MM.1S (cell line): ENCODE results near the gene MAT2A.
A peak's percentile ranks its signal among the peaks of the same experiment; 100 is the strongest.

Source experiments
- DNase-seq: peaks from one replicate; pipeline ENCODE4 v3.0.0-alpha.2; 2015
- H2AFZ ChIP-seq: fragments of 300-600 bp; sonication (generic); 2 replicates; pipeline ENCODE4 v1.6.0; 2016; ENCODE audit warnings: antibody characterized with exemption, low read length
- H3F3A ChIP-seq: fragments of 300-600 bp; sonication (generic); 2 replicates; pipeline ENCODE4 v1.6.1; 2016; ENCODE audit warnings: mild to moderate bottlenecking, antibody characterized with exemption, low read length, moderate library complexity, mixed read lengths; ENCODE audit not compliant: insufficient read depth
- H3K27ac ChIP-seq: fragments of 300-600 bp; sonication (generic); 2 replicates; pipeline ENCODE4 v1.5.1; 2016; ENCODE audit warnings: mild to moderate bottlenecking, low read length
- H3K27me3 ChIP-seq: fragments of 300-600 bp; sonication (generic); replicated peaks from 2 replicates; pipeline ENCODE4 v1.6.0; 2016; ENCODE audit warnings: low read length; ENCODE audit not compliant: insufficient read depth
- H3K36me3 ChIP-seq: fragments of 300-600 bp; sonication (generic); replicated peaks from 2 replicates; pipeline ENCODE4 v1.6.1; 2016; ENCODE audit warnings: mild to moderate bottlenecking, low read length, mixed read lengths; ENCODE audit not compliant: insufficient read depth
- H3K4me1 ChIP-seq: fragments of 300-600 bp; sonication (generic); 2 replicates; pipeline ENCODE4 v1.6.1; 2016; ENCODE audit warnings: low read length, mixed read lengths
- H3K4me2 ChIP-seq: fragments of 300-600 bp; sonication (generic); 2 replicates; pipeline ENCODE4 v1.6.0; 2016; ENCODE audit warnings: low read depth, low read length
- H3K4me3 ChIP-seq: fragments of 300-600 bp; sonication (generic); 2 replicates; pipeline ENCODE4 v1.5.1; 2016; ENCODE audit warnings: low read length, mixed read lengths
- H3K79me2 ChIP-seq: fragments of 300-600 bp; sonication (generic); 2 replicates; pipeline ENCODE4 v1.6.1; 2016; ENCODE audit warnings: mixed run types, low read length, mixed read lengths
- H3K9ac ChIP-seq: fragments of 300-600 bp; sonication (generic); 2 replicates; pipeline ENCODE4 v1.6.1; 2016; ENCODE audit warnings: low read length, mixed read lengths
- H3K9me2 ChIP-seq: fragments of 300-600 bp; sonication (generic); replicated peaks from 2 replicates; pipeline ENCODE4 v1.6.1; 2016; ENCODE audit warnings: mild to moderate bottlenecking, low read length, mixed read lengths; ENCODE audit not compliant: insufficient read depth
- H3K9me3 ChIP-seq: fragments of 300-600 bp; sonication (generic); replicated peaks from 2 replicates; pipeline ENCODE4 v1.6.1; 2016; ENCODE audit warnings: mild to moderate bottlenecking, low read length, mixed read lengths; ENCODE audit not compliant: insufficient read depth
- H4K20me1 ChIP-seq: fragments of 300-600 bp; sonication (generic); 2 replicates; pipeline ENCODE4 v1.6.1; 2016; ENCODE audit warnings: mild to moderate bottlenecking, low read length, moderate library complexity, mixed read lengths; ENCODE audit not compliant: insufficient read depth
- EZH2 ChIP-seq: fragments of 300-600 bp; sonication (generic); optimal IDR thresholded peaks from 2 replicates; pipeline ENCODE3; 2017; ENCODE audit warnings: low read depth, mild to moderate bottlenecking, antibody characterized with exemption, low read length, mixed read lengths
- EZH2phosphoT487 ChIP-seq: fragments of 300-600 bp; sonication (generic); IDR thresholded peaks from 2 replicates; pipeline ENCODE4 v1.6.1; 2018; ENCODE audit warnings: antibody characterized with exemption, low read length
- TF ChIP-seq, protein P1 (sequence below): fragments of 300-600 bp; sonication (generic); IDR thresholded peaks from 2 replicates; pipeline ENCODE4 v1.5.1; 2016; ENCODE audit warnings: antibody characterized with exemption, low read length, mixed read lengths

The MAT2A gene

DNA sequence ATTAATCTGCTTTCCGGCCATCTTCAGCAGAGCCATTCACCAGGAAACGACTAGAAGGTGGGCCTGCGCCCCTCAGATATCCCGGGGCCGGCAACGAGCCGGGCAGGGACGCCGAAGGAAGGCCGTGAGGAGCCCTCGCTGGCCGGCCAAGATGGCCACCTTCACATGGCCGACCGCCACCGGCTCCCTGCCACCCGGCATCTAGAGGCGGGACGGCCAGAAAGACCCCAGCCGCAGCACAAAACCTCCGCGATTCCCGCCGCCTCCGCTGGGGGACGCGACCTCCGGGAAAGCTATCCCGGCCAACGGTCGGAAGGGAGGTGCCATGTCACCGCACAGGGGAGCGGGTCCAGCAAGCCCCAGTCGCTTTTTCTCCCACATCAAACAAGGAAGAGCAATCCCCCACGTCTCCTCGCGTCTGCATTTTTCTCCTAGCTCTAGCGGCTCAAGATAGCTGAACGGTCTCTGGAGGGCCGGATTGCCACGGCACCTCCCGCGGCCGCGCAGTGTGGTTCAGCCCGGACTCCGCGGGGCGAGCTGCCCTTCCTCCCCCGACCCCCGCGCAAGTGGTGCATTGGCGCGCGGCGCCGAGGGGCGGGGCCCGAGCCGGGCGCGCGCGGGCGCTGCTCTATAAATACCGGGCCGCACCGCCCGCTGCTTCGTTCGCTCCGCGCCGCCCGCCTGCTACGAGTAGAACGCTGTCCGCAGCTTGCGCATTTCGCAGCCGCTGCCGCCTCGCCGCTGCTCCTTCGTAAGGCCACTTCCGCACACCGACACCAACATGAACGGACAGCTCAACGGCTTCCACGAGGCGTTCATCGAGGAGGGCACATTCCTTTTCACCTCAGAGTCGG lies at the start of gene MAT2A:
Gene MAT2A, plus strand, starts transcription at position 662 of the 854 bp plus-strand sequence. Its CDS starts 120 bp downstream, at position 782.
- no peaks in the 10 kb centered on the region for H3K27me3 ChIP-seq
- H3K27ac ChIP-seq, result peak within 1 kb of the TSS; percentile 96
- no peaks in the 10 kb centered on the region for H3K9me2 ChIP-seq
- H3K4me3 ChIP-seq, result peak within 1 kb of the TSS; percentile 99
- peaks cover 30% of the 10 kb centered on the region for H3K36me3 ChIP-seq
- H3K9ac ChIP-seq, result peak within 1 kb of the TSS; percentile 96
- H3K79me2 ChIP-seq, result peaks cover 55% of the 10 kb centered on the region
- peaks cover 36% of the 10 kb centered on the region for H4K20me1 ChIP-seq
- H3K9me3 ChIP-seq, result no peaks in the 10 kb centered on the region
- no peak for TF ChIP-seq EZH2phosphoT487
- TF ChIP-seq, protein P1, sequence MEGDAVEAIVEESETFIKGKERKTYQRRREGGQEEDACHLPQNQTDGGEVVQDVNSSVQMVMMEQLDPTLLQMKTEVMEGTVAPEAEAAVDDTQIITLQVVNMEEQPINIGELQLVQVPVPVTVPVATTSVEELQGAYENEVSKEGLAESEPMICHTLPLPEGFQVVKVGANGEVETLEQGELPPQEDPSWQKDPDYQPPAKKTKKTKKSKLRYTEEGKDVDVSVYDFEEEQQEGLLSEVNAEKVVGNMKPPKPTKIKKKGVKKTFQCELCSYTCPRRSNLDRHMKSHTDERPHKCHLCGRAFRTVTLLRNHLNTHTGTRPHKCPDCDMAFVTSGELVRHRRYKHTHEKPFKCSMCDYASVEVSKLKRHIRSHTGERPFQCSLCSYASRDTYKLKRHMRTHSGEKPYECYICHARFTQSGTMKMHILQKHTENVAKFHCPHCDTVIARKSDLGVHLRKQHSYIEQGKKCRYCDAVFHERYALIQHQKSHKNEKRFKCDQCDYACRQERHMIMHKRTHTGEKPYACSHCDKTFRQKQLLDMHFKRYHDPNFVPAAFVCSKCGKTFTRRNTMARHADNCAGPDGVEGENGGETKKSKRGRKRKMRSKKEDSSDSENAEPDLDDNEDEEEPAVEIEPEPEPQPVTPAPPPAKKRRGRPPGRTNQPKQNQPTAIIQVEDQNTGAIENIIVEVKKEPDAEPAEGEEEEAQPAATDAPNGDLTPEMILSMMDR, result peak; percentile 65
- peaks cover 38% of the 10 kb centered on the region for H3F3A ChIP-seq
- peaks cover 18% of the 10 kb centered on the region for H3K4me1 ChIP-seq
- H2AFZ ChIP-seq, result peak within 1 kb of the TSS; percentile 91
- peak; percentile 87 for DNase-seq
- peak within 1 kb of the TSS; percentile 94 for H3K4me2 ChIP-seq

DNA sequence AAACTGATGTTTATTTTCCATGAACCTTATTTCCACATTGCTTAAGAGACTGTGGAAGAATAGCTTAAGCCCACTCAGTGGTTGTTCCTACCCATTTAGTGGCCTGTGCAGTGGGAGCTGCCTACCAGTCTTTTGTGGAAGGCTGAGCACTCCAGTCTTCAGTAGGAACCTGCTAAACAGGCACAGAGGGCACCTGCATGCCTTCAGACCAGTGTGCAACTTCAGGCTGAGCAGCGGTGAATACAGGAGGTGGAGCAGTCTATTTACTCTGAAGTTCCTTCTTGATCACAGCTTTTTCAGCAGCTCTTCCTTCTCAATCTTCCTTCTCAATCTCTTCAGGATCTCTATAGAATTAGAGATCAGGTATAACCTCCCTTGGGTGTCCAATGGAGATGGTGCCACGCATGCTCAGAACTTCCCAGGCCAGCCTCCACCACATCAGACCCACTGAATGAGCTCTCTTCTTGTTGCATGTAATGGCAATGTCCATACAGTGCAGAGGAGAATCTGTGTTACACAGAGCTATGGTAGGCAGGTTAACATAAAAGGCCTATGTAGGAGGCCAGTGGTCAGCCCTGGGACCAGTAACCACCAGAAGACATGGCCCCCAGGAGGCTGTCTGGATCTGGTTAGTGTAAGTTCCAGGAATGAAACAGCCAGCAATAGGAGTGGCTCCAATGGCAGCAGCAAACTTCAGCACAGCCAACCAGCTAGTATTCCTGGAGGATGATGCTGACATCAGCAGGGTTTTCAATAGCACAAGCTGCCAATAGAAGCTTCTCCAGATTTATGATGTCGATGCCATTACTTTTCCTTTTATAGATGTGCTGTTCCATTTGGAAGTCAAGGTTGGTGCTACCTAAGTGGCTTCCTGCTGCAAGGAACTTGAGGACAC lies 47.9 kb upstream of the MAT2A start:
- H3K27me3 ChIP-seq, result no peaks in the 10 kb centered on the region
- no peaks in the 10 kb centered on the region for H3K4me1 ChIP-seq
- H3K27ac ChIP-seq, result no peak overlapping the region
- no peak overlapping the region for H3K9ac ChIP-seq
- H3K9me2 ChIP-seq, result no peaks in the 10 kb centered on the region
- H3K79me2 ChIP-seq, result no peaks in the 10 kb centered on the region
- H3K4me2 ChIP-seq, result no peak overlapping the region
- H3F3A ChIP-seq, result no peaks in the 10 kb centered on the region
- no peaks in the 10 kb centered on the region for H3K9me3 ChIP-seq
- no peak overlapping the region for H3K4me3 ChIP-seq
- TF ChIP-seq, protein P1, result no peak
- TF ChIP-seq EZH2phosphoT487 (no peak), EZH2 (no peak)
- H2AFZ ChIP-seq, result no peak overlapping the region
- no peak for DNase-seq
- H4K20me1 ChIP-seq, result no peaks in the 10 kb centered on the region
- no peaks in the 10 kb centered on the region for H3K36me3 ChIP-seq

DNA sequence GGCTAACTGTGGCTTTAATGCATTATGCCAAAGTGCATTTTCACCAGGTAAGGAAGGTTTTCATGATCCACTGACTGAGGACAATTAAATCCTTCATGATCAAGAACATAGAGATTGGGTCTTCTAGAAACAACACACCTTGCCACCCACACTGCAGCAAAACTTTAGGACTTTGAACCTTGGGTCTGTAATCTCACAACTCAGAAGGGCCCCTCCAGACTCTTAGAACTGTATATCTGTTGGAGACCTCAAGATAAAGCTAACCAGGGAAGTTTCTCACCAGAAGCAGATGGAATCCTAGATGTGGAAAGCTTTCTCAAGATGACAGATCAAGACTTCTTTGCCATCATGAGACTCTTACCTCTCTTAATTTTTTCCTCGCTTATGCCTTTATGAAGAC lies 42.5 kb upstream of the MAT2A start:
- Histone ChIP-seq H3F3A (no peaks in the 10 kb centered on the region), H3K9me2 (no peaks in the 10 kb centered on the region), H3K9ac (no peak overlapping the region), H2AFZ (no peak overlapping the region), H4K20me1 (no peaks in the 10 kb centered on the region), H3K4me2 (no peak overlapping the region), H3K9me3 (no peaks in the 10 kb centered on the region), H3K4me3 (no peak overlapping the region), H3K79me2 (no peaks in the 10 kb centered on the region), H3K27ac (no peak overlapping the region), H3K4me1 (no peaks in the 10 kb centered on the region), H3K27me3 (no peaks in the 10 kb centered on the region), H3K36me3 (no peaks in the 10 kb centered on the region)
- TF ChIP-seq EZH2, result no peak
- no peak for TF ChIP-seq EZH2phosphoT487
- TF ChIP-seq, protein P1, result no peak
- no peak for DNase-seq
